K562 (cell line): ENCODE data around the gene APCDD1. TPM values are rescaled to one million over a fixed set of nuclear protein-coding genes. Genes with fewer than 3 reads are reported as not detected.

ENCODE experiments used
- ATAC-seq: fragments of 200-7000 bp; cut with Tn5 transposase; 3 replicates; pipeline ENCODE4 v1.9.1; 2020; ENCODE audit warnings: moderate library complexity
- BruUV-seq: library from RNA; stranded (reverse); fragments of 400-500 nt; replicated peaks from 2 replicates; lab custom pipeline; 2021; lab: Mats Ljungman, UMichigan
- CTCF ChIA-PET: fragments of 300-600 bp; formaldehyde crosslinking; extraction: SDS; loops from one replicate; lab custom pipeline; 2021; ENCODE audit warnings: low intra/inter-chr PET ratio; lab: Yijun Ruan, JAX
- POLR2A ChIA-PET: fragments of 300-600, 350-650 bp; sonication (Branson Sonifier 250); formaldehyde crosslinking; extraction: SDS; loops from one replicate; lab custom pipeline; 2021; ENCODE audit warnings: antibody characterized with exemption, inconsistent platforms; lab: Yijun Ruan, JAX
- DNase-seq, 4 experiments: peaks; one replicate each; pipeline versions ENCODE4 v3.0.0 to v3.0.0-alpha.2; 2011 to 2018; ENCODE audit warnings: low spot score in 3 of 4, mixed read lengths in 3 of 4; ENCODE audit errors: extremely low read depth in 1 of 4
- FAIRE-seq: peaks from 2 replicates; lab custom pipeline; 2011; peaks lifted over from hg19 to GRCh38; lab: Jason Lieb, UNC
- H2AFZ ChIP-seq: 2 replicates; pipeline ENCODE4 v1.6.0; 2011; ENCODE audit warnings: low read depth, low read length, control low read depth, inconsistent platforms
- H3K27ac ChIP-seq: fragments of 200-600 bp; 3 replicates; pipeline ENCODE4 v1.8.0; 2011; ENCODE audit warnings: low read depth, mild to moderate bottlenecking, control low read depth, inconsistent platforms, low read length, moderate library complexity, mixed read lengths; ENCODE audit errors: extremely low read depth
- H3K27me3 ChIP-seq, 2 experiments: fragments of 300-600 bp in 1 of 2; 2 replicates in 1 of 2; 3 replicates in 1 of 2; pipeline versions ENCODE4 v1.6.0 to v1.8.0; 2011; ENCODE audit warnings: inconsistent platforms in 2 of 2, low read length in 2 of 2, mild to moderate bottlenecking in 1 of 2, mixed read lengths in 1 of 2, moderate library complexity in 1 of 2; ENCODE audit not compliant: control insufficient read depth in 2 of 2, insufficient read depth in 2 of 2
- H3K36me3 ChIP-seq: fragments of 300-600 bp; 3 replicates; pipeline ENCODE4 v1.8.0; 2011; ENCODE audit warnings: mild to moderate bottlenecking, low read length, inconsistent platforms; ENCODE audit not compliant: control insufficient read depth, insufficient read depth
- H3K4me1 ChIP-seq, 2 experiments: fragments of 200-600 bp in 1 of 2; replicated peaks in 1 of 2; 2 replicates in 1 of 2; 3 replicates in 1 of 2; pipeline versions ENCODE4 v1.5.1 to v1.8.0; 2011; ENCODE audit warnings: inconsistent platforms in 2 of 2, low read length in 2 of 2, mild to moderate bottlenecking in 1 of 2, mixed read lengths in 1 of 2, moderate library complexity in 1 of 2; ENCODE audit not compliant: control insufficient read depth in 2 of 2, insufficient read depth in 2 of 2
- H3K4me2 ChIP-seq: 2 replicates; pipeline ENCODE4 v1.6.1; 2011; ENCODE audit warnings: low read length, control low read depth, inconsistent platforms, mixed read lengths; ENCODE audit not compliant: insufficient read depth
- H3K4me3 ChIP-seq: fragments of 200-600 bp; sonication (generic), shearing (Covaris generic); 2 replicates; pipeline ENCODE4 v1.5.1; 2016; ENCODE audit warnings: control low read depth, inconsistent platforms
- H3K79me2 ChIP-seq: fragments of 200-600 bp; 3 replicates; pipeline ENCODE4 v1.8.0; 2011; ENCODE audit warnings: low read length, inconsistent platforms; ENCODE audit not compliant: control insufficient read depth, insufficient read depth
- H3K9ac ChIP-seq, 2 experiments: 2 replicates each; pipeline versions ENCODE4 v1.6.0 to v1.6.1; 2011; ENCODE audit warnings: low read depth in 2 of 2, low read length in 2 of 2, control low read depth in 1 of 2, inconsistent platforms in 1 of 2, mild to moderate bottlenecking in 1 of 2, mixed read lengths in 1 of 2; ENCODE audit not compliant: insufficient read depth in 1 of 2
- H3K9me1 ChIP-seq: one replicate; pipeline ENCODE4 v1.6.0; 2011; ENCODE audit warnings: inconsistent platforms, mild to moderate bottlenecking, low read length, moderate library complexity; ENCODE audit not compliant: control insufficient read depth, insufficient read depth
- H3K9me3 ChIP-seq: replicated peaks from 2 replicates; pipeline ENCODE4 v1.5.1; 2011; ENCODE audit warnings: low read depth, low read length, inconsistent platforms; ENCODE audit not compliant: control insufficient read depth, insufficient read depth
- H4K20me1 ChIP-seq: replicated peaks from 2 replicates; pipeline ENCODE4 v1.6.1; 2011; ENCODE audit warnings: low read length, inconsistent platforms, mixed read lengths; ENCODE audit not compliant: control insufficient read depth, insufficient read depth
- NCOA1 ChIP-seq: fragments of 450-650 bp; IDR thresholded peaks from 2 replicates; pipeline ENCODE4 v1.6.1; 2016; ENCODE audit warnings: low read depth
- TFAM ChIP-seq: fragments of 250-450 bp; sonication (Bioruptor Pico); conservative IDR thresholded peaks from 2 replicates; pipeline ENCODE4 v1.5.0; 2021; ENCODE audit warnings: mild to moderate bottlenecking, moderate library complexity
- WGBS: fragments of 100-300 bp; shearing (Covaris generic); methylation state at CpG from one replicate; pipeline ENCODE4 v1.1.6; 2016; ENCODE audit warnings: low coverage, mixed read lengths; ENCODE audit not compliant: insufficient coverage; ENCODE audit errors: missing lambda C conversion rate; 5-methylcytosine and 5-hydroxymethylcytosine counted together
- in situ Hi-C: fragments of 300-500 bp; cut with MboI; formaldehyde crosslinking; loops from 4 replicates; pipeline ENCODE4 v1.15.0; 2018; ENCODE audit warnings: inconsistent platforms, mixed read lengths
- intact Hi-C: fragments of 100-400 bp; cut with micrococcal nuclease; formaldehyde crosslinking; loops from 2 replicates; pipeline ENCODE4 v1.14.2; 2022
- polyA plus RNA-seq, 8 experiments: library from polyadenylated mRNA; depleted of rRNA in 4 of 8; stranded (reverse) in 5 of 8; unstranded in 3 of 8; fragments of >200 nt; fragmentation: Nextera tagmentation in 2 of 8; fragmentation: Illumina TruSeq in 1 of 8; extraction: Ambion mirVana in 2 of 8; extraction: Trizol in 1 of 8; gene quantifications; 2 replicates each; pipeline versions ENCODE4 v1.2.1 to v1.2.3, GENCODE V29; 2011 to 2014; ENCODE audit warnings: inconsistent platforms in 1 of 8, missing spikeins in 1 of 8
- total RNA-seq, 7 experiments: library from RNA; depleted of rRNA in 6 of 7; stranded (reverse); fragments of >200 nt in 6 of 7; fragmentation: Illumina TruSeq in 2 of 7; extraction: Trizol in 2 of 7; gene quantifications; 2 replicates each; pipeline versions ENCODE4 v1.2.1 to v1.2.3, GENCODE V29; 2011 to 2021; ENCODE audit warnings: low replicate concordance in 1 of 7

APCDD1 gene
- total and polyA plus RNA-seq, 9 of the 15 experiments (the other 6 are each of a cell fraction or from before 2014, with no cell fraction given) = 0.07 TPM; not detected in 8

DNA sequence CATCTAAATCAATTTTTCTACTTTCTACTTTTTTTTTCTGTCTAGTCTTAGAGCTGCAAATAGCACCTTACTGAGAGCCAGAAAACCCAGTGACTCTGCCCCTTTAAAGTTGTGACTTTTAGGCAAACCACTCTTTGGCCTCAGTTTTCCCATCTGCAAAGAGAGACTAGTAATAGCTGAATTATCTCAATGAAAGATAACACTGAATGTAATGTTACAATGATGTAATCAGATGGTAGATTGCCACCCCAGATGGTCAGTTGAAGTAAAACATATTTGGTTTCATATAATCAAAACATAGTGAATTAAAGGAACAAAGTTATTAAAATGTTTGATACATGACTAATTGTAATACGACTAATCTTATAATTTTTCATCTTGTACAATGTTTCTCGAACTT, 5.0 kb upstream of the APCDD1 start:
- WGBS = 2% methylated on average over 2 of the region's 2 CpGs
- H3K36me3 ChIP-seq = no peaks in the 10 kb centered on the region
- FAIRE-seq = no peak
- no peak overlapping the region for H3K27ac ChIP-seq
- intact Hi-C loops = no loop called here
- H3K4me3 ChIP-seq = no peak overlapping the region
- H3K79me2 ChIP-seq = no peaks in the 10 kb centered on the region
- in situ Hi-C loops = no loop called here
- H3K4me2 ChIP-seq = no peak overlapping the region
- H2AFZ ChIP-seq = no peak overlapping the region
- H3K9me3 ChIP-seq = no peaks in the 10 kb centered on the region
- no peak for ATAC-seq
- ChIA-PET CTCF (no interaction called here), POLR2A (interaction anchor here (1.0 kb wide), 1 partner anchor 10 kb away, joined by 3 read pairs; no protein-coding TSS in a partner anchor)
- BruUV-seq = no TSS peak
- no peak for DNase-seq
- H3K9me1 ChIP-seq = no peaks in the 10 kb centered on the region
- peaks cover 12 to 14% of the 10 kb centered on the region in 2 experiments for H3K27me3 ChIP-seq
- TF ChIP-seq TFAM (CRISPR knock-in tag) = no peak
- no peak overlapping the region for H3K9ac ChIP-seq
- peaks cover 0 to 4% of the 10 kb centered on the region in 2 experiments; a peak in 1 of 5 replicates for H3K4me1 ChIP-seq
- no peaks in the 10 kb centered on the region; the same call in 1 of the 2 replicates for H4K20me1 ChIP-seq

GRCh38 chr18:10450986-10451385, 3.4 kb upstream of the APCDD1 start:
- in situ Hi-C loops = no loop called here
- H3K27ac ChIP-seq = no peak overlapping the region
- no peak overlapping the region for H2AFZ ChIP-seq
- H3K9me1 ChIP-seq = no peaks in the 10 kb centered on the region
- H3K27me3 ChIP-seq = peaks cover 11 to 19% of the 10 kb centered on the region in 2 experiments
- ATAC-seq (no peak), FAIRE-seq (no peak), DNase-seq (no peak)
- peaks cover 0 to 4% of the 10 kb centered on the region in 2 experiments; a peak in 1 of 5 replicates for H3K4me1 ChIP-seq
- WGBS = 0% methylated on average over 2 of the region's 2 CpGs
- no peak overlapping the region for H3K9ac ChIP-seq
- H3K9me3 ChIP-seq = no peaks in the 10 kb centered on the region
- no peaks in the 10 kb centered on the region for H3K79me2 ChIP-seq
- H3K36me3 ChIP-seq = no peaks in the 10 kb centered on the region
- no peak overlapping the region for H3K4me3 ChIP-seq
- POLR2A ChIA-PET = interaction anchor here (0.8 to 1.4 kb wide), 3 partner anchors 16 to 75 kb away, joined by 3 to 7 read pairs (median 3); partner anchors contain the start of gene NAPG
- CTCF ChIA-PET = no interaction called here
- no TSS peak for BruUV-seq
- no peak for TF ChIP-seq NCOA1
- H4K20me1 ChIP-seq = no peaks in the 10 kb centered on the region
- H3K4me2 ChIP-seq = no peak overlapping the region
- intact Hi-C loops = no loop called here
